GM12873 (cell line): ENCODE results near the gene ARHGAP8.
A peak's percentile ranks its signal among the peaks of the same experiment; 100 is the strongest.

ENCODE experiments used
- CTCF ChIP-seq: IDR thresholded peaks from 2 replicates; pipeline ENCODE4 v1.5.1; 2012; ENCODE audit warnings: low read depth, mild to moderate bottlenecking, moderate library complexity, low read length, control low read depth; ENCODE audit not compliant: insufficient read depth; ENCODE audit errors: missing control alignments

The ARHGAP8 gene

GRCh38 chr22:44802956-44803355, 50.6 kb downstream of the ARHGAP8 start:
- TF ChIP-seq CTCF: no peak

GRCh38 chr22:44804327-44804726, 52.0 kb downstream of the ARHGAP8 start:
- no peak for TF ChIP-seq CTCF

- TF ChIP-seq CTCF: no peak
Observed at GRCh38 chr22:44805711-44806110, 53.3 kb downstream of the ARHGAP8 start.

GRCh38 chr22:44807232-44807631, 54.9 kb downstream of the ARHGAP8 start:
- no peak for TF ChIP-seq CTCF

- TF ChIP-seq CTCF: peak; percentile 26
Observed at GRCh38 chr22:44807915-44808690, 55.7 kb downstream of the ARHGAP8 start.

GRCh38 chr22:44809456-44809855, 57.1 kb downstream of the ARHGAP8 start:
- TF ChIP-seq CTCF: no peak

- TF ChIP-seq CTCF: no peak
Observed at GRCh38 chr22:44811141-44811540, 58.8 kb downstream of the ARHGAP8 start.

GRCh38 chr22:44813416-44813815, 61.0 kb downstream of the ARHGAP8 start:
- no peak for TF ChIP-seq CTCF
